Stimulated activated CD4-positive, alpha-beta T cell treated with anti-CD3 and anti-CD28 coated beads, Interleukin-12 subunit alpha, Interleukin-12 subunit beta, amount 100 ng/mL, for 4 hours (primary cell): ENCODE data around the gene SRSF5.
"Not testable (repeated sequence)": the region's sequence is repeated elsewhere in the genome, so short reads cannot be mapped to it uniquely, and the experiment has no call there.

Experiments
- DNase-seq: peaks from one replicate; pipeline ENCODE4 v3.0.0-alpha.2; 2020

Gene SRSF5

GRCh38 chr14:69811227-69811867 lies 44.4 kb downstream of the SRSF5 start:
- no peak for DNase-seq

DNA sequence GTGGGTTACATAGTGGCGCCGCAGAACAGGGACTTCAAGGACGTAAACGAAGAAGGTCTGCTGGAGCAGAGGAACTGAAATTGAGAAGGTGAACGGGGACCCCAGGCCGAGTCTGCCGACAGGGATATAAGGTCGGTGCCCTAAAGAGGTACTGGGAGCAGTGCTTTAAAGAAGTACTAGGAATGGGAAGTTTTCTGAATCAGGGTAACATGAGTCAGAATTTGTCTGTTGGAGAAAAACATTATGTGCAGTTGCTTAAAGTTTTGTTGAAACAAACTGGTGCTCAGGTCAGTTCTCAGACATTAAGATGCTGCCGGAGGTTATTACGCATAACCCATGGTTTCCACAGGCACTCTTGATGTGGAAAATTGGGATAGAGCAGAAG lies 44.9 kb downstream of the SRSF5 start:
- DNase-seq: no peak

- no peak for DNase-seq
These were observed 45.8 kb downstream of the SRSF5 start for GRCh38 chr14:69812711-69813110.

DNA sequence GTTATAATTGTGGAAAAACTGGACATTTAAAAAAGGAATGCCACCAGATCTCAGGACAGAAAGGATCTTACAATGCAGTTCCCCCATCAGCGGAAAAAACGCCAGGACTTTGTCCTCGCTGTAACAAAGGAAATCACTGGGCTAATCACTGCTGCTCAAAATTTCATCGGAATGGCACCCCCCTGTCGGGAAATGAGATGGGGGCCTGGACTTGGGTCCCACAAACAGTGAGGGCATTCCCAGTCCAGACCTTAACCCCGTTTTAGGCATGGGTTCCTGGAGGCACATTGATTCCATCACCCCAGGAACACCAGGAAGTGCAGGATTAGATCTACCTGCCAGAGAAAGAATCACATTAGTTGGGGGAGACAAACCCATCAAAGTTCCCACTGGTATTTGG lies 46.4 kb downstream of the SRSF5 start:
- not testable (repeated sequence) for DNase-seq

- DNase-seq: no peak
These were observed 47.5 kb downstream of the SRSF5 start for GRCh38 chr14:69814397-69814796.

DNA sequence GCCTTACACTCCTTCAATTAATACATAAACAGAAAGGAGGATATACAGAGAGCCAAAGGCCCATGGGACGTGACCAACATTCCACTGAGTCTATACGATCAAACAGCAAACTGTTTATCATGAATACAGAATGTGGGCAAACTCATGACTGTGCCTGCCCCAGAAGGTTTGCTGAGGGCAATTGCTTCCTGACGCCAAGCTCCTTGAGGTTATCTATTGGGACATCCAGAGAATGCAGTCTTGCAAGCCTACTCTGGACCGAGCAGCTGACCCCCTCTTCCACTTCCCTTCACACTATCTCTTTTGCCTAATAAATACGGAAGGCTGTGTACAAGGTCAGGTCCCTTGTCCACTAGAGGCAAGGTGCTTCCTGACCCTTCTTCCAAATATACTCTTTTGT lies 48.6 kb downstream of the SRSF5 start:
- DNase-seq: no peak

DNA sequence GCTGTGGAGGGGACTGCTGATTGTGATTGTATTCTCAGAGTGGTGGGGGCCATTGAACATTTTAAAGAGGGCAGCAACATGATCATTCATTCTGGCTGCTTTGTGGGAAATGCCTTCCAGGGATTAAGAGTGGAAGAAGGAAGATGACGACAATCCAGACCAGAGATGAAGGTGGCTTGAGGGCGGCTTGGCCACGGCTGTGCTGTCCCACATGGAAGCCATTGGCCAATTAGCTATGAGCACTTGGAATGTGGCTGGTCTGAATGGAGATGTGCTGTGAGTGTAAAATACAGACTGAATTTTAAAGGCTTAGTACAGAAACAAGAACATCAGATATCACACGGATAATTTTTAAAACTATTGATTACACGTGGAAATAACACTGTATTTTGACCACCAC lies 49.3 kb downstream of the SRSF5 start:
- DNase-seq: no peak

DNA sequence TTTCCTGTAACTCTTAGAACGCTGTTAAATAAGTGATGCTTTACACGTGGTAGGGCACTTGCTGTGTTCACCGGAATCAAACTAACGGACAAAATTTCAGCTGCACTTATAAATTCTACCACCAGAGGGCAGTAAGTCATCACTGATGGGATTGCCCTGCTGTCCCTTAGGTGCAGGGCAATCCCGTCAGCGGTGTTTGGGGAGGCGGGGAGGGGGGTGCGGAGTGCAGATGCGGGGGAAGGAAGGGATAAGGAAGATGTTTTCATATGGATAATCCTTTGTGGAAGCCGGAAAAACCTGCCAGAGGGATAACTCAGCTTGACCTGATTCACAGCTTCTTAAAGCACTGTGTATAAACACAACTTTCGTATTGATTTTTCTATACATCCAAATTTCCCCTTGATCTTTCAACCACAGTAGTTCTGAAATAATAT lies 51.8 kb downstream of the SRSF5 start:
- peak; percentile 10 for DNase-seq

DNA sequence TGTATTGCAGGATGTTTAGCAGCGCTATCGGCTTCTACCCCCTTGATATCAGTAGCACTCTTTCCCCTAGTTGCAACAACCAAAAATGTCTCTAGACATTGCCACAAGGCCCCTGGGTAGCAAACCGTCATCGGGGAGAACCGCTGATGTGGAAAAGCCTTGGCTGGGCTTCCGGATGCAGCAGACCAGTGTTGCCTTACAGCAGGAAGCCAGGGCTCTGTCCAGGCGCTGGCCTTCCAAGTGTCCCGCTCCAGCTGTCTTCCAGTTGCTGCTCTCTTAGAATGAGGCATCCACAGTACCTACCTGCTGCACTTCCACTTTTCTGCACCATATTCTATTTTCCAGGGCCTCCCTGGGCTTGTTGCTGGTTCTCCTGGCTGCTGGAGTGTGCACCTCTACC lies 52.7 kb downstream of the SRSF5 start:
- DNase-seq: no peak

DNA sequence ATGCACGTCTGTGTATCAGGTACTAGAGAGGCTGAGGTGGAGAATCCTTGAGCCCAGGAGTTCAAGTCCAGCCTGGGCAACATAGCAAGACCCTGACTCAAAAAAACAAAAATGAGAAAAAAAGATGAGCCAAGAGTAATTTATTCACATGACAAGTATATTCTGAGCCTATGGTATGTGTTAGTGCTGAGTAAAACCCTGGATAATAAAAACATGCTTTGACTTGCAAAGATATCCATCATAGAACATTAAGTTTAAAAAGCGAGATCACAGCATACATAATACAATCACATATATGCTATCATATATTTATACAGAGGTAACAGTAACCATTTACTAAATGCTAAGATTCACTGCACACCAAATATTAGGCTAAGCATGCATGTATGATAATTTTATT lies 54.0 kb downstream of the SRSF5 start:
- DNase-seq: no peak
